GM21526 (cell line): ENCODE results near the gene RNPEPL1.

Source experiments
- ATAC-seq: cut with Tn5 transposase; IDR thresholded peaks from one replicate; pipeline ENCODE4 v1.9.1; 2021; ENCODE audit warnings: moderate library complexity; ENCODE audit not compliant: unreplicated experiment, low FRiP score

RNPEPL1 gene

DNA sequence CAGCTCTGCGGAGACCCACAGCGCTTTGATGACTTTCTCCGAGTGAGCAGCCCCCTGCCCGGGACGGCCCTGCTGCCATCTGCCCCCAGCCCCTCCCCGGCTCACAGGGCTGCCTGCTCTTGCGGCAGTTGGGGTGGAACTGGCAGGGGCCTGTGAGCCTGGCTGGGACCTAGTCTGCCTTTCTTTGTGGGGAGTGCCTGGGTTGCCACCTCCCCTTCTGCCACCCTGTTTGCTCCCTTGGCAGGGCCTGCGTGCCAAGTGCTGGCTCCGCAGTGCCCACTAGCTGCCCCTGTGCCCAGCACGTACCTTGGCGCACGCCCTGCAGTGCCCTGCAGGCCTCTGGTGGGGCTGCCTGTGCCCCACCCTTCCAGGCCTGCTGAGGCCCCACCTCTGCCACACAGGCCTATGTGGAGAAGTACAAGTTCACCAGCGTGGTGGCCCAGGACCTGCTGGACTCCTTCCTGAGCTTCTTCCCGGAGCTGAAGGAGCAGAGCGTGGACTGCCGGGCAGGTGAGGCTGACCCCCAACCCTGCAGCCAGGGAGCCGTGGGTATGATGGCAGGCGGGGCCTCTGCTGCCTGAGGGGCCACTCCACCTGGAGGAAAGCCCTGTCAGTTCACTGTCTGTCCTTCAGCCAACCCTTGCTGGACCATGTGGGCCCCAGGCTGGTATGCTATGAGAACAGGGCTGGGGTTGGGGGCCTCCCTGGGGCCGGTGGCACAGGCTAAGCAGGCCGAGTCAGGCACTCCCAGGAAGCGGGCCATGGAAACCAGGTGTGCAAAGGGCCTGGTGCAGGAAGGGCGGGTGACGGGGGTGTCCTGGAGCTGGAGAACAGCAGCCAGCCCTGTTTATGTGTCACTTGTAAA, 7.0 kb downstream of the RNPEPL1 start:
- ATAC-seq, result no peak

- ATAC-seq, result no peak
These were observed 7.8 kb downstream of the RNPEPL1 start for GRCh38 chr2:240576036-240576435.

DNA sequence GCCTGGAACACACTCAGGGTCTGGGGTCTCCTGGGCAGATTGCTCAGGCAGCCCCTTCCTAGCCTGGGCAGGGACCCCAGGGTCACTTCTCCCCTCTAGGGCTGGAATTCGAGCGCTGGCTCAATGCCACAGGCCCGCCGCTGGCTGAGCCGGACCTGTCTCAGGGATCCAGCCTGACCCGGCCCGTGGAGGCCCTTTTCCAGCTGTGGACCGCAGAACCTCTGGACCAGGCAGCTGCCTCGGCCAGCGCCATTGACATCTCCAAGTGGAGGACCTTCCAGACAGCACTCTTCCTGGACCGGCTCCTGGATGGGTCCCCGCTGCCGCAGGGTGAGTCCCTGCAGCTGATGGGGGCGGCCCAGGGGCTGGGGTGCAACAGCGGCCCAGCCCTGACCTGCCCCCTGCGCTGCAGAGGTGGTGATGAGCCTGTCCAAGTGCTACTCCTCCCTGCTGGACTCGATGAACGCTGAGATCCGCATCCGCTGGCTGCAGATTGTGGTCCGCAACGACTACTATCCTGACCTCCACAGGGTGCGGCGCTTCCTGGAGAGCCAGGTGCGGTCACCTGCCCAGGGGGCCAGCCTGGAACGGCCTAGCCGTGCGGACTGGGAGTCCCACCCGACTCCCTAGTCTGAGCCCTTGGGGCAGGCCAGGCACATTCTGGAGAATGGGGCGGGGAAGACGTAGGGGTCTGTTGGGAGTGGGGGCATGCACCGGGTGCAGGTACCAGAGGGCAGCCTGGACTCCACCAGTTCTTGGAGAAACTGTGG, 8.3 kb downstream of the RNPEPL1 start:
- no peak for ATAC-seq

GRCh38 chr2:240577281-240578109, 9.2 kb downstream of the RNPEPL1 start:
- ATAC-seq, result no peak

DNA sequence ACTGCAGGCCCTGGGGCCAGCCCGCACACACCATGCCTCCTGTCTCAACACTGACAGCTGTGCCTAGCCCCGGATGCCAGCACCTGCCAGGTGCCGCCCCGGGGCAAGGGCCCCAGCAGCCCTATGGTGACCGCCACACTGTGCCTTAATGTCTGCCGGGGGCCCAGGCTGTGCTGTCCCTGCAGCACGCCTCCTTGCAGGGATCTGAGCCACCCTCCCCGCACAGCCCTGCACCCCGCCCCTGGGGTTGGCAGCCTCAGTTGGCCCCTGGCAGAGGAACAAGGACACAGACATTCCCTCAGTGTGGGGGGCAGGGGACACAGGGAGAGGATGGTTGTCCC, 9.8 kb downstream of the RNPEPL1 start:
- no peak for ATAC-seq

DNA sequence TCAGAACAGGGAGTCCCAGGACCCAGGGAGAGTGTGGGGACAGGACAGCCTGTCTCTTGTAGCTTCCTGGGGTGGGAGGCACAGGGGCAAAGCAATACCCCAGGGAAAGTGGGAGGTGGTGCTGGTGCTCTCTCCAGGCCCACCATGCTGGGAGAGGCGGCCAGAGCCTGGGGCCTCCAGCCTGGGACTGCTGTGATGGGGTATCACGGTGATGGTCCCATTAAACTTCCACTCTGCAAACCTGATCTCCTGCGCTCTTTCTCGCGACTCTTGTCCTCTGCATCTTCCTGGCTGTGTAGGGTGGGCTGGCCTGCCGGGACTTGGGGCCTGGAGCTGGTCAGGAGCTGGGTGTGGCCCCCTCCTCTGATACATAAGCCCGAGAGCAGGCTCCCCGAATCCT, 10.2 kb downstream of the RNPEPL1 start:
- ATAC-seq, result no peak

DNA sequence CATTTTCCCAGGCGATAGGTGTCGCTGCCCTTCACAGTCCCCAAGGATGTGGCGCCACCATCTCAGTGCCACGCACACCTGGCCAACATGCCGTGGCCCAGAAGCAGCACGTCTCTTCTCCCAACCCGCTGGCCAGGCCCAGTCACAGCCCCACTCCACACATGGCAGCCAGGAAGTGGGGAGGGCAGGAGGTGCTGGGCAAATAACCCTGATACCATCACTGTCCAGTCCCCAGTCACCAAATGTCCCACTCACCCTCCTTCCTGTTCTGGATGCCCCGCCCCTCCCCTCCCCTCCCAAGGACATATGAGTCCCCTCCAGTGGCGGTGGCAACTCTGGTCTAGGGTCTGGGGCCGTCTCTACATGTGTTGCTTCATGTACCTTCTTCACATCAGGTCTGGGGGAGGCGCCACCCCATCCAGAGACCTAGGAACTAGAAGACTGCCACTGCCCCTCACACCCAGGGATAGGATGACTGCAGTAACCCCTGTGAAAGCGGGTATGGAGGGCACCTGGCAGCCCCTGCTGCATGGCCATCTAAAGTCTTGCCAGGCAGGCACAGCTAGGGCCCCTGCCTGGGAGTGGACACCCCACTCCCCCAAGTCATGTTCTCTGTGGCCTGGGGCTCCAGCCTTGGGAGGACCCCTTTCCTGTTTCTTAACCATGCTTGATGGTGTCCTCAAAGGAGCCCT, 10.9 kb downstream of the RNPEPL1 start:
- ATAC-seq, result no peak

DNA sequence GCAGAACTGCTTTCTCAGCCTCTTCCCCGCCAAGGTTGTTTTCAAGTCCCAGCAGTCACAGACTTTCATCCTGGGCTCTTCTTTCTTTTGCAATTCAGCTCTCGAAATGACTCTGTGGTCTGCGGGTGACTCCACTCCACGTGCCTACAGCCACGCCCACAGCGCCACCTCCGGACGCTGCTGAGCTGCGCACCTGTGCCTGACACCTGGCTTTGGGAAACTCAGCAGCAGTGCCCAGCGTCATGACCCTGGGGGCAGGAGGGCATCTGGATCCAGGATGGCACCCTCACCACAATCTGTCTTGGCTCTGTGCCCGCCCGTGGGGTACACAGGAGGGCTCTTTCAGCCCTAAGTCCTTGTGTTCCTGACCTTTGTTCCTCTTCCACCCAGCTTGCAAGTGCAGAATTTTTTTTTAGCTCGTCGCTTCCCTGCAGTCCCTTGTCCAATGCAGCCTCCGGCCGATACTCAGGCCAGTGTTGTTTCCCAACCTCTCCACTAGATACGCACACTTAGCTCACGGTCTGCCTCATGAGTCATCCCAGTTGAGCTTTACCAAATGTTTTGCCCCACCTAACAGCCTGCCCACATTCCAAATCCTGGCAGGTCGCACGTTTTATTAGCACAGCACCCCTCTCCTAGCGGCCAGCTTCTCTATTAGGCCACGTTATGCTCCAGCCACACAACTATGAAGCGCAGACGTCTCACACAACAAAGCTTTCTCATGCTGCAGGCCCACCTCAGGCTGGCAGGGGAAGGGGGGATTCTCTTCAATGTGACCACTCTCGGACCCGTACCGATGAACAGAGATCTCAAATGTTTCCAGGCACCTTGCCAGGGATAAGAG, 11.7 kb downstream of the RNPEPL1 start:
- peak; percentile 36 for ATAC-seq

GRCh38 chr2:240581811-240582210, 13.5 kb downstream of the RNPEPL1 start:
- ATAC-seq, result no peak

DNA sequence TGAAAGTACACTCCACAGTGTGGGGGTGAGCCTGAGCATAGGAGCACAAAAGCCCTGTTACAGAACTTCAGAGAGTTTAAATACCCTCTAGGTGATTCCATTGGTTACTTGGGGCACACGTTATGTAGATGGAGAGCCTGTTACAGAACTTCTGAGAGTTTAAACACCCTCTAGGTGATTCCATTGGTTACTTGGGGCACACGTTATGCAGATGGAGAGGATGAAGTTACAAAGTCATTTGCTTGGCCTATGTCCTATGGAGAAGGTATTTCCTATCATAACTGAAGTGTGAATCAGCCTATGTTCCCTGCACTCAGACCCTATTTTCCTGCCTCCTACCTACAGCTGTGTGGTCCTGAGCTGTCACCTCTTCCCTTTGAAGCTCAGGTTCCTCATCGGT, 14.5 kb downstream of the RNPEPL1 start:
- no peak for ATAC-seq

GRCh38 chr2:240583774-240584173, 15.5 kb downstream of the RNPEPL1 start:
- no peak for ATAC-seq

- peak; percentile 50 for ATAC-seq
These were observed 16.3 kb downstream of the RNPEPL1 start for GRCh38 chr2:240584486-240585031.

- peak; percentile 34 for ATAC-seq
These were observed 16.8 kb downstream of the RNPEPL1 start for GRCh38 chr2:240585101-240585500.

GRCh38 chr2:240585681-240586197, 17.5 kb downstream of the RNPEPL1 start:
- no peak for ATAC-seq

DNA sequence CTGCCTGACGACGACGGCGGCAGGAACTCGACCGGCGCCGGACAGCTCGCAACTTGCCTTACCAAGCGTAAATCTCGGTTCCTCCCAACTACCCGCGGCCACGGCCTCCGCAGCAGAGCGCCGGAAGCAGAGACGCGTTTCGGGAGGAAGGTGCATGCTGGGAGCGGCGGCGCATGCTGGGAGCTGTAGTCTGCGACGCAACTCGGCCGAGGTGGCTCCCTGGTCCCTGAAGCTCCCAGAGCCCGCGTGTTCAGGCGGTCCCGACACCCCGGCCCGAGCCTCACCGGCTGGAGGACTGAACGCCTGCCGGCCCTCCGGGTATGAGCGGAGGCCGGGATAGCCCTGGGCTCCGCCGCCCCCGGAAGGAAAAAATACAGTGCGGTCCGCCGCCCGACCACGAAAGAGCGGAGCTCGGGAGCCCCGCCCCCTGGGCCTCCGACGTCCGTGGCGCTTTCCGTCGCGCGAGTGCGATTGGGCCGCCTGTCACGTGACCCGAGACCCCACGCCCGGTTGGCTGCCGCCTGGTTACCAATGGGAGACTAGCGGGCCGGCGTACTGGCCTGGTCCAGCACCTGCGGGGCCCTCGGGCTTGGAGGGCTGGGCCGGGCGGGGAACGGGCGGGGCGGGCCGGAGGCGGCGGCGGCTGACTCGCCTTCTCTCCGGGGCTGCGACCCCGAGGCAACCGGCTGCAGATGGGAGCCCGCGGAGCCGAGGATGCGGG, 18.1 kb downstream of the RNPEPL1 start, which contains the start of gene CAPN10:
CAPN10 (plus strand) TSS at position 537 of the 721 bp plus-strand sequence; CDS start at position 715, 178 bp downstream.
- ATAC-seq, result peak; percentile 55

- peak; percentile 2 for ATAC-seq
These were observed 18.9 kb downstream of the RNPEPL1 start for GRCh38 chr2:240586919-240587800.

DNA sequence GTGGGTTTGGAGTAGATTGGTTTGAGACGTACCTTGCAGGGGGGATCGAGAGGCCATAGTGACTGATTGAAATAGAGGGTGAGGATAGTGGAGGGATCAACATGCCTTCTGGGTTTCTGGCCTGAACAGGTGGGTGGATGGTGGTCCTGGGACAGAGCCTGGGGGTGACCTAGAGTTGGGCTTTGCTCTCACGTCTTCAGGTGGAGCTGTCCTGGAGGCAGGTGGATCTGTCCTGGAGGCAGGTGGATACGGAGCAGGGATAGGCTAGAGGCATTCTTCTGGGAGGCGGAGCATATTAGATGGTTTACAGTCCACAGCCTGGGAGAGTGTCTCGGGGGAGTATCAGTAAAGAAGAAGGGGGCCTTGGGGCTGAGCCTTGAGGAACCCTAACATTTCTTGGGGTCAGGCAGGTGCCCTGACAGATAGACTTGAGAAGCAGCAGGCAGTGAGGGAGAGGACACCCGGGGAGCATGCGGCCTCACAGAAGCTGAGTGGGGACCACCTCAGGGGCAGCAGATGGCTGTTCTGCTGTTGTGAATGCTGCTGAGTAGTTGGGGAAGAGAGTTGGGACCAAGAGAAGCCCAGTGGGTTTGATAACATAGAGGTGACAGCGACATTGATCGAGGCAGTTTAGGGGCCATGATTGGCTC, 19.8 kb downstream of the RNPEPL1 start:
- ATAC-seq, result no peak
